ENCODE measurements around the gene TBC1D22A. TPM values are rescaled to one million over a fixed set of nuclear protein-coding genes. Genes with fewer than 3 reads are reported as not detected.

The TBC1D22A gene
- total and polyA plus RNA-seq, 10 of the 15 experiments (the other 5 are each of a cell fraction or from before 2014, with no cell fraction given), result 0.63 to 44.7 (median 27.4) TPM

DNA sequence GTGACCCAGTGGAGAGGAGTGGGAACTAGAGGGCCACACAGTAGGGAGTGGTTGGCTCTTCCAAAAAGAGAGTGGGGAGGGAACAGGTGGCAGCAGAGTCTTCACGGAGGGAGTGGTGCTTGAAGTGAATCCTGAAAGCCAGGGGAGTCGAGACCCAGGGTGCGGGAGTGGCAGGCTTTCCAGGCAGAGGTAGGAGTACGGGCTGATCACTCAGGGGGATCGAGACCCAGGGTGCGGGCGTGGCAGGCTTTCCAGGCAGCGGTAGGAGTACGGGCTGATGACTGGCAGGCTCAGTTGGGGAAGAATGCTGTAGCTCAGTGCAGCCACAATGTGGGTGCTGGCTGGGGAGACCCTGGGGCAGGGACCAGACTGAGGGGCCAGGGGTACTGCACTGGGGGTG lies 148.2 kb downstream of the TBC1D22A start:
- BruUV-seq (replicated peaks), result no TSS peak
- in situ Hi-C loops (cut with MboI), result no loop called here
- H3K9me3 ChIP-seq (replicated peaks; ENCODE audit: control insufficient read depth, insufficient read depth, low read length), result no peaks in the 10 kb centered on the region
- FAIRE-seq, result no peak
- peaks cover 22 to 23% of the 10 kb centered on the region in 2 experiments for H3K36me3 ChIP-seq (ENCODE audit: control insufficient read depth in 2 of 2, insufficient read depth in 2 of 2, low read length in 1 of 2)
- no peaks in the 10 kb centered on the region; the same call in 1 of the 2 replicates for H4K20me1 ChIP-seq (ENCODE audit: control insufficient read depth, insufficient read depth)
- SMC1A ChIA-PET (ENCODE audit: uncharacterized antibody, unreplicated experiment), result no interaction called here
- H3K79me2 ChIP-seq (ENCODE audit: control insufficient read depth, insufficient read depth, low read length), result no peaks in the 10 kb centered on the region
- no peak overlapping the region for H2AFZ ChIP-seq (ENCODE audit: control insufficient read depth, low read depth, low read length)
- H3K4me1 ChIP-seq (ENCODE audit: control insufficient read depth, insufficient read depth, low read length), result no peaks in the 10 kb centered on the region
- CTCF ChIA-PET, result no interaction called here
- H3K4me2 ChIP-seq (ENCODE audit: control insufficient read depth, insufficient read depth), result no peak overlapping the region
- H3K27ac ChIP-seq (ENCODE audit: control insufficient read depth, insufficient read depth), result no peak overlapping the region
- no peak for DNase-seq (ENCODE audit: low read depth, low spot score)
- 99% methylated on average over 9 of the region's 9 CpGs for WGBS (ENCODE audit: insufficient coverage, insufficient replicate concordance, low lambda C conversion rate, missing lambda C conversion rate)
- no peak for ATAC-seq
- RAD21 ChIA-PET (ENCODE audit: unreplicated experiment), result no interaction called here
- TF ChIP-seq ZBED1 (IDR thresholded peaks at IDR 0.05; ENCODE audit: borderline replicate concordance) (no peak), CHD1 (IDR thresholded peaks at IDR 0.05; ENCODE audit: low read depth, low read length) (no peak), POU2F2 (IDR thresholded peaks at IDR 0.05; ENCODE audit: borderline replicate concordance, low read depth, low read length) (no peak), ZSCAN29 (IDR thresholded peaks at IDR 0.05) (no peak), HDAC2 (IDR thresholded peaks at IDR 0.05) (no peak), GABPA (IDR thresholded peaks at IDR 0.05; ENCODE audit: low read depth) (no peak), MXI1 (IDR thresholded peaks at IDR 0.05; ENCODE audit: low read depth, low read length) (no peak)
- no peak overlapping the region for H3K9ac ChIP-seq (ENCODE audit: control insufficient read depth, insufficient read depth, low read length)
- POLR2A ChIA-PET, result no interaction called here
- intact Hi-C loops (cut with micrococcal nuclease; ENCODE audit: unreplicated experiment), result no loop called here
- H3K4me3 ChIP-seq, result no peak overlapping the region
- no peaks in the 10 kb centered on the region for H3K27me3 ChIP-seq (replicated peaks in 1 of 2; ENCODE audit: control insufficient read depth in 2 of 2, insufficient read depth in 2 of 2, low read length in 1 of 2)

DNA sequence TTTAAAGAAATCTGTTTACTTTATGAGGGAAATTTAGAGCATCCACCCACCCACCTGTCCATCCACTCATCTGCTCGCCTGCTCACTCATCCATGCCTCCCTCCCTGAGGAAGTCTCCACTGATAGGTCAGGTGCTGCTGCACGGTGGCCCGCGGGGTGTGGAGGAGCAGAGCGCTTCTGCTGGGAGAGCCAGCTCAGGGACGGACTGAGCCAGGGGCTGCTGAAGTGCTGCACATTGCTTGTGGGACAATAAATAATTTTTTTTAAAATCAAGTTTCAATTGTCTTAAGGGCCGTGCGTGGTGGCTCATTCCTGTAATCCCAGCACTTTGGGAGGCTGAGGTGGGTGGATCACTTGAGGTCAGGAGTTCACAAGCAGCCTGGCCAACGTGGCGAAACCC lies 148.9 kb downstream of the TBC1D22A start:
- Histone ChIP-seq H3K27ac (ENCODE audit: control insufficient read depth, insufficient read depth) (no peak overlapping the region), H3K9ac (ENCODE audit: control insufficient read depth, insufficient read depth, low read length) (no peak overlapping the region), H3K4me2 (ENCODE audit: control insufficient read depth, insufficient read depth) (no peak overlapping the region), H3K36me3 (ENCODE audit: control insufficient read depth in 2 of 2, insufficient read depth in 2 of 2, low read length in 1 of 2) (peaks cover 24 to 25% of the 10 kb centered on the region in 2 experiments), H3K27me3 (replicated peaks in 1 of 2; ENCODE audit: control insufficient read depth in 2 of 2, insufficient read depth in 2 of 2, low read length in 1 of 2) (no peaks in the 10 kb centered on the region), H4K20me1 (ENCODE audit: control insufficient read depth, insufficient read depth) (no peaks in the 10 kb centered on the region; the same call in 1 of the 2 replicates), H3K9me3 (replicated peaks; ENCODE audit: control insufficient read depth, insufficient read depth, low read length) (no peaks in the 10 kb centered on the region), H3K79me2 (ENCODE audit: control insufficient read depth, insufficient read depth, low read length) (no peaks in the 10 kb centered on the region), H2AFZ (ENCODE audit: control insufficient read depth, low read depth, low read length) (no peak overlapping the region), H3K4me3 (no peak overlapping the region), H3K4me1 (ENCODE audit: control insufficient read depth, insufficient read depth, low read length) (no peaks in the 10 kb centered on the region)
- FAIRE-seq (no peak), ATAC-seq (no peak), DNase-seq (ENCODE audit: low read depth, low spot score) (no peak)
- ChIA-PET CTCF (no interaction called here), POLR2A (no interaction called here), SMC1A (ENCODE audit: uncharacterized antibody, unreplicated experiment) (no interaction called here), RAD21 (ENCODE audit: unreplicated experiment) (no interaction called here)
- in situ Hi-C loops (cut with MboI) (no loop called here), intact Hi-C loops (cut with micrococcal nuclease; ENCODE audit: unreplicated experiment) (no loop called here)
- no TSS peak for BruUV-seq (replicated peaks)
- WGBS (ENCODE audit: insufficient coverage, insufficient replicate concordance, low lambda C conversion rate, missing lambda C conversion rate), result 98% methylated on average over 10 of the region's 10 CpGs
- TF ChIP-seq NFXL1 (IDR thresholded peaks at IDR 0.05; ENCODE audit: borderline replicate concordance), result no peak
- TF ChIP-seq, protein P1, sequence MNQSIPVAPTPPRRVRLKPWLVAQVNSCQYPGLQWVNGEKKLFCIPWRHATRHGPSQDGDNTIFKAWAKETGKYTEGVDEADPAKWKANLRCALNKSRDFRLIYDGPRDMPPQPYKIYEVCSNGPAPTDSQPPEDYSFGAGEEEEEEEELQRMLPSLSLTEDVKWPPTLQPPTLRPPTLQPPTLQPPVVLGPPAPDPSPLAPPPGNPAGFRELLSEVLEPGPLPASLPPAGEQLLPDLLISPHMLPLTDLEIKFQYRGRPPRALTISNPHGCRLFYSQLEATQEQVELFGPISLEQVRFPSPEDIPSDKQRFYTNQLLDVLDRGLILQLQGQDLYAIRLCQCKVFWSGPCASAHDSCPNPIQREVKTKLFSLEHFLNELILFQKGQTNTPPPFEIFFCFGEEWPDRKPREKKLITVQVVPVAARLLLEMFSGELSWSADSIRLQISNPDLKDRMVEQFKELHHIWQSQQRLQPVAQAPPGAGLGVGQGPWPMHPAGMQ (IDR thresholded peaks at IDR 0.05; ENCODE audit: borderline replicate concordance), result no peak
- TF ChIP-seq SMAD1 (IDR thresholded peaks at IDR 0.05; ENCODE audit: low read depth, partially characterized antibody), result no peak
- TF ChIP-seq NR2F1 (conservative IDR thresholded peaks at IDR 0.05), result no peak
- no peak for TF ChIP-seq EP300 (IDR thresholded peaks at IDR 0.05; ENCODE audit: borderline replicate concordance in 1 of 2, control insufficient read depth in 1 of 2, low read depth in 2 of 2, low read length in 2 of 2)
- TF ChIP-seq CHD4 (IDR thresholded peaks at IDR 0.05), result no peak
- TF ChIP-seq EED (IDR thresholded peaks at IDR 0.05; ENCODE audit: low read depth), result no peak
- TF ChIP-seq NFIC (IDR thresholded peaks at IDR 0.05; ENCODE audit: low read depth, low read length), result no peak
- TF ChIP-seq NR2C1 (IDR thresholded peaks at IDR 0.05), result no peak
- TF ChIP-seq EGR1 (IDR thresholded peaks at IDR 0.05; ENCODE audit: borderline replicate concordance in 1 of 2, low read depth in 2 of 2, low read length in 2 of 2), result no peak

Measured in GM12878 (cell line).